Measurements from ENCODE around the gene NXF2B. TPM values are rescaled to one million over a fixed set of nuclear protein-coding genes. Genes with fewer than 3 reads are reported as not detected.

Gene NXF2B
- total RNA-seq, 1 donor from 2014 or later, result 1.5 TPM

GRCh38 chrX:102339312-102340298, 100.2 kb downstream of the NXF2B start:
- Mint-ChIP-seq H3K27ac (ENCODE audit: unreplicated experiment) (no peak overlapping the region), H3K9me3 (ENCODE audit: unreplicated experiment) (no peaks in the 10 kb centered on the region), H3K4me1 (ENCODE audit: unreplicated experiment) (peaks cover 3% of the 10 kb centered on the region), H3K36me3 (ENCODE audit: low read depth, unreplicated experiment) (no peaks in the 10 kb centered on the region), H3K4me3 (ENCODE audit: unreplicated experiment) (no peak overlapping the region), H3K27me3 (ENCODE audit: unreplicated experiment) (no peaks in the 10 kb centered on the region)
- no peak for DNase-seq (ENCODE audit: low spot score)
- TF ChIP-seq CTCF (IDR thresholded peaks at IDR 0.05; ENCODE audit: unreplicated experiment), result no peak

GRCh38 chrX:102338162-102338561, 101.6 kb downstream of the NXF2B start:
- Mint-ChIP-seq H3K4me3 (ENCODE audit: unreplicated experiment) (no peak overlapping the region), H3K9me3 (ENCODE audit: unreplicated experiment) (no peaks in the 10 kb centered on the region), H3K4me1 (ENCODE audit: unreplicated experiment) (no peaks in the 10 kb centered on the region), H3K27me3 (ENCODE audit: unreplicated experiment) (no peaks in the 10 kb centered on the region), H3K36me3 (ENCODE audit: low read depth, unreplicated experiment) (no peaks in the 10 kb centered on the region), H3K27ac (ENCODE audit: unreplicated experiment) (no peak overlapping the region)
- DNase-seq (ENCODE audit: low spot score), result no peak
- TF ChIP-seq CTCF (IDR thresholded peaks at IDR 0.05; ENCODE audit: unreplicated experiment), result no peak

Other genes starting within 250 kb of the NXF2B start
- not detected for gene TCP11X1, start 224.7 kb downstream of the NXF2B start, total RNA-seq (ENCODE audit: unreplicated experiment)
- 0.67 TPM for gene NXF2, start 192.8 kb downstream of the NXF2B start, total RNA-seq (ENCODE audit: unreplicated experiment)
- 2.0 TPM for gene TCP11X2, start 31.8 kb upstream of the NXF2B start, total RNA-seq (ENCODE audit: unreplicated experiment)
- 11.2 TPM for gene TMSB15A, start 76.7 kb upstream of the NXF2B start, total RNA-seq (ENCODE audit: unreplicated experiment)
- 9.5 TPM for gene ARMCX5, start 159.5 kb upstream of the NXF2B start, total RNA-seq (ENCODE audit: unreplicated experiment)
- gene GPRASP1, start 211.5 kb upstream of the NXF2B start, total RNA-seq (ENCODE audit: unreplicated experiment), result 3.9 TPM

Measured in endothelial cell (in vitro differentiated cells).